GM12892 (cell line): Measurements from ENCODE around the gene ARPC1B.
"Not testable (repeated sequence)": the region's sequence is repeated elsewhere in the genome, so short reads cannot be mapped to it uniquely, and the experiment has no call there.

ENCODE experiments used
- DNase-seq: peaks from one replicate; pipeline ENCODE4 v3.0.0; 2011; ENCODE audit not compliant: insufficient read length
- FAIRE-seq: peaks from 2 replicates; lab custom pipeline; 2011; peaks lifted over from hg19 to GRCh38; lab: Jason Lieb, UNC
- POLR2A ChIP-seq: IDR thresholded peaks from 2 replicates; pipeline ENCODE4 v1.6.1; 2011; ENCODE audit warnings: low read depth, low read length, control low read depth
- POLR2AphosphoS5 ChIP-seq: IDR thresholded peaks from 2 replicates; pipeline ENCODE4 v1.6.1; 2011; ENCODE audit warnings: low read depth, low read length, control low read depth
- TAF1 ChIP-seq: IDR thresholded peaks from 2 replicates; pipeline ENCODE4 v1.6.1; 2011; ENCODE audit warnings: low read depth, mild to moderate bottlenecking, control low read depth, low read length, borderline replicate concordance

ARPC1B gene

DNA sequence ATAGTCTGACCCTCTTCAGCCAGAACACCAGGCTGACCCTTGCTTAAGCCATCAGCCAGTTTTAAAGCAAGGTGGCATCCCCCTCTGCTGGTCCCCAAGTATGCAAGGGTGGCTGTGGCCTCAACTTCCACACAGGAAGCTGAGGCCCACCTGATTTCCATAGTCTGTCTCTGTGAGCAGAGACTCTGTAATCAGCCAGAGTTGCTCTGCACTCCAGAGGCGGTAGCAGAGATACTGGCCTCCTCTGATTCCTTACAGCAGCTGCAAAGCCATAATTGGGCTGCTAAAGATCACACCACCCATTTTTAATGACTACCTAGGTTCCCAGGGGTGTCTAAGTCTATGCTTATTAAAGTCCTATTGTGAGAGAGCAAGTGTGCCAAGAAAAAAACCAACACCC, 32.0 kb downstream of the ARPC1B start:
- DNase-seq (no peak), FAIRE-seq (no peak)
- no peak; the same call in 1 of the 2 replicates for TF ChIP-seq POLR2A
- TF ChIP-seq TAF1, result no peak
- no peak for TF ChIP-seq POLR2AphosphoS5

DNA sequence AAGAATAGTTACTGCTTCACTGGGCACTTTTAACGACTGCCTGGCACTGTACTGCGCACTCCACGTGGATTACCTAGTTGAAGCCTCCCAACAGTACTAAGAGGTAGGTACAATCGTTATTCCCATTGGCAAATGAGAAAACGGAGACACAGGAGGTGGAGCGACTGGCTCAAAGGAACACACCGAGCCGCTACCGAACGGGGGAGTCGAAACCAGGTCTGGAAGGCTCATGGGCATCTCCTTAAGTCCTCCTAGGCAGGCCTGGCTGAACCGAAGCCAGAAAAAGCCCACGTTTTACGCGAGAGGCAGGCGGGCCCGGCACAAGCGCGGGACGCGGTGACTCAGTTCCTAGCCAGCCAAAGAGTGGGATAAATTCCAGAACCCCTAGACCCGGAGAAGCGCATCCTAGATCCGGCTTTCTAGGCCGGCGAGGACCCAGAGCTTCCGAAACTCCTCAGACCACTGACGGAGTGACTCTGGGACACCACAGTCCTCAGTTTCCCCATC, 33.4 kb downstream of the ARPC1B start:
- no peak for DNase-seq
- peak; percentile 14 for FAIRE-seq
- TF ChIP-seq POLR2AphosphoS5 (no peak), POLR2A (no peak), TAF1 (no peak)

DNA sequence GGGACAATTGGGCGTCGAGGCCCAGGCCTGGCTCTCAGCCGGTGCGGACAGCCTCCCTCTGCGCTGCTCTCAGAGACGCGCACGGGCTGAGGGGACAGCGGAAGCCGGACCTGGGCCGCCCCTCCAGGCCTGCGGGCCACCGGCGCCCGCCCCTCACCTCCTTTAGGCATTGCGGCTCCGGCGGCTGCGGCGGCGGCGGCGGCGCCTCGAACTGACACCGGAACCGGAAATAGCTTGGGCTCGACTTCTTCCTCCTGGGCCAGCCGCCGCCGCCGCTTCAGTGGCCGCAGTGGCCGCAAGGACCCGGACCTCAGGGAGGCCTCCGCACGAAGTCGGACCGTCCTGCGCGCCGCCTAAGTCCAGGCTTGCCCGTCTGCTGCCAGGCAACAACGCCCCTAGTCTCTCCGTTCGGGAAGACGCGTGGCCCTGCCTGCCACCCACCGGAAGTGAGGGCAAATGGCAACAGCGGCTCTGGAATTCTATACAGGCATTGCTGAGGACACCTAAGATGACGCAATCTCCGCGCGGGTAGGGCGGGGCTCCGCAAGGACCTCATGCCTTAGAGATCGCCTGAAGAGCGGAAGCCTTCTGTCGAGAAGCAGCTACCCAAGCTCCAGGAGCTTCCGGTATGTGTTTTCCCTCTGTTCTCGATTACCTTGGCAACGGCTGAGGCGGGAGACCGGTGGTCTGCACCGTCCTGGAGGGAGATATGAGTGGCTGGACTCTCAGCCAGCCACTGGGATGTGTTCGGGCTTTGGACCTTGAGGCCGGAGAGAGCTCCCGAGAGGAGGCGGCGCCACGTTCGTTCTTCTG, 34.1 kb downstream of the ARPC1B start, which contains the start of the genes BUD31 and PDAP1:
TSS of gene BUD31 (plus strand) at position 591 of the 813 bp plus-strand sequence. CDS start 2,124 bp downstream, outside the sequence.
TSS of gene PDAP1 (minus strand) at position 219 of the 813 bp plus-strand sequence. CDS start at position 170, 49 bp downstream.
- DNase-seq (peak; percentile 90), FAIRE-seq (peak; percentile 90)
- TF ChIP-seq POLR2A (peak; percentile 98), POLR2AphosphoS5 (peak; percentile 97), TAF1 (peak; percentile 91)

DNA sequence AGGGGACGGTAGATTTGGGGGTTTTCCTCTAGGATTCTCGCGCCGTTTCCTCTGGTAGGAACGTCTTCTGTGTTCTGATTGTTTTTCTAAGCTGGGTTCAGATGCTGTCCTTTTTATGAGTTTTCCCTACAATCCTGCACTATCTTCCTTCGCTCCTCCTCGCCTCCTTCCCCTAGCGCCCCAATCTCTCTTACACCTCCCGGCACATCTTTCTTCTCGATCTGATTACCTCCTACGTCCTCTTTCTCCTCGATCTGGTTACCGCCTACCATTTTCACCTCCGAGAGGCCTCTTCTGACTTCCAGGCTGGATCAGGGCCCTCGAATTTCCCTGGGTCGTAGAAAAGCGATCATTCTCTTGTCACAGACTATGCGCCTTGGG, 34.7 kb downstream of the ARPC1B start:
- DNase-seq (no peak), FAIRE-seq (no peak)
- TF ChIP-seq POLR2AphosphoS5, result no peak
- TF ChIP-seq POLR2A, result no peak
- no peak for TF ChIP-seq TAF1

DNA sequence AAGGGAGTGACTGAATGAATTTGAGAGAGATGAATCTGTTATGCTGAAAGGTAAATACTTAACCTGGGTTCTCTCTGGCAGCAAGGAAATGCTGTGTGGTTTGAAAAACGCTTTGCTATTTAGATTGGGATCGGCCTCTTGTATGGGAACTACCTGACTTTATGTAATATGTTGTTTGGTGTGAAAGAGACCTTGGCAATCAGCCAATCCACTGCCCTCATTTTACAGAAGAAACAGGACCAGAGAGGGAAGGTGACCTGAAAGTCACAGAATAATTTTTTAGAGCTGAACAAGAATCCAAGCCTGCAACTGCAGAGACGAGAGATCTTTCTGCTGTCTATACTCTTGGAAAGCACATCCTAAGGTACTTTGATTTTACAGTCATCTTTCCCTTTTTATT, 35.3 kb downstream of the ARPC1B start:
- FAIRE-seq (no peak), DNase-seq (no peak)
- TF ChIP-seq POLR2AphosphoS5 (no peak), POLR2A (no peak), TAF1 (no peak)

DNA sequence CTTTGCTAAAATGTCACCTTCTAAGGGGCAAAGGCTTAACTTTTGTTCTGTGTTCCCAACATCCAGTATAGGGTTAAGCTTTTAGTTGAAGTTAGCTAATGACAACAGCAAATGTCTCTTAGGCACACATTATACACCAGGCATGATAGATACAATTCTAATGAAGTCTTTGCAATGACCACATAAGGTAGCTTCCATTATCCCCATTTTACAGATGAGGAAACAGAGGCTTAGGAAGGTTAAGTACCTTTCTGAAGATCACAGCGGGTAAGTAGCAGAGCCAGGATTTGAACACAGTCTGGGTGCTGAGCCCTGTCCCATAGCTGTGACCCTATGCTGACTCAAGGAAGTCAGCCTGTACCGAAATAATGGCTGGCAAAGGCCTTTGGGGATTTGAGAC, 36.1 kb downstream of the ARPC1B start:
- no peak for DNase-seq
- TF ChIP-seq TAF1, result no peak
- FAIRE-seq, result no peak

DNA sequence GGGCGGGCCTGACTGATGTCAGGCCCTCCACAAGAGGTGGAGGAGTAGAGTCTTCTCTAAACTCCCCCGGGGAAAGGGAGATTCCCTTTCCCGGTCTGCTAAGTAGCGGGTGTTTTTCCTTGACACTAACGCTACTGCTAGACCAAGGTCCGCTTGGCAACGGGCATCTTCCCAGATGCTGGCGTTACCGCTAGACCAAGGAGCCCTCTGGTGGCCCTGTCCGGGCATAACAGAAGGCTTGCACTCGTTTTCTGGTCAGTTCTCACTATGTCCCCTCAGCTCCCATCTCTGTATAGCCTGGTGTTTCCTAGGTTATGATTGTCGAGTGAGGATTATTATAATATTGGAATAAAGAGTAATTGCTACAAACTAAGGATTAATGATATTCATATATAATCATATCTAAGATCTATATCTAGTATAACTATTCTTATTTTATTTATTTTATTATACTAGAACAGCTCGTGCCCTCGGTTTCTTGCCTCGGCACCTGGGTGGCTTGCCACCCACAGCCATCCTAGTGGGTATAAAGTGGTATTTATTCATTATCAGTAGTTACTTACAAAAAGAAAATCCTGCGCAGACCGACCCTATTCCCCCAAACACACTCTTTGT, 41.1 kb downstream of the ARPC1B start:
- DNase-seq, FAIRE-seq: not testable (repeated sequence)

DNA sequence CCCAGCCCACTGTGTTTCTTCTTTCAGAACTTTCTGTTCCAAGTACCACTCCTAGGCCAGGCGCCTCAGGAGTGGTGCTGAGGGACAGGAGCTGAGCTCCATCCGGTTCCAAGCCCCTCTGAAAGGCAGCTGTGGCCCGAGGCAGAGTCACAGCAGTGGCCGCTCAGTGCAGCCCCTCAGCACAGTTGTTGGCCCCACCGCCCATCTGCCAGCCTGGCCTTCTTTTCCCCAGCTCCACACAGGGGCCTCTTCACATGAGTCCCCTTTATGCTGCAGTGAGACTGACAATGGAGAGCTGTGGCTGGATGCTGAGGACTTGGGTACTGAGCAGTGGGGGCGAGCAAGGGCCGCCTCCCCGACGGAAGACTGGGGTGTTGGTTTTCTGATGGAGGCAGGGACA, 43.7 kb downstream of the ARPC1B start:
- TF ChIP-seq TAF1 (no peak), POLR2AphosphoS5 (no peak; the same call in 1 of the 2 replicates), POLR2A (no peak)
- FAIRE-seq, result no peak
- DNase-seq, result no peak

DNA sequence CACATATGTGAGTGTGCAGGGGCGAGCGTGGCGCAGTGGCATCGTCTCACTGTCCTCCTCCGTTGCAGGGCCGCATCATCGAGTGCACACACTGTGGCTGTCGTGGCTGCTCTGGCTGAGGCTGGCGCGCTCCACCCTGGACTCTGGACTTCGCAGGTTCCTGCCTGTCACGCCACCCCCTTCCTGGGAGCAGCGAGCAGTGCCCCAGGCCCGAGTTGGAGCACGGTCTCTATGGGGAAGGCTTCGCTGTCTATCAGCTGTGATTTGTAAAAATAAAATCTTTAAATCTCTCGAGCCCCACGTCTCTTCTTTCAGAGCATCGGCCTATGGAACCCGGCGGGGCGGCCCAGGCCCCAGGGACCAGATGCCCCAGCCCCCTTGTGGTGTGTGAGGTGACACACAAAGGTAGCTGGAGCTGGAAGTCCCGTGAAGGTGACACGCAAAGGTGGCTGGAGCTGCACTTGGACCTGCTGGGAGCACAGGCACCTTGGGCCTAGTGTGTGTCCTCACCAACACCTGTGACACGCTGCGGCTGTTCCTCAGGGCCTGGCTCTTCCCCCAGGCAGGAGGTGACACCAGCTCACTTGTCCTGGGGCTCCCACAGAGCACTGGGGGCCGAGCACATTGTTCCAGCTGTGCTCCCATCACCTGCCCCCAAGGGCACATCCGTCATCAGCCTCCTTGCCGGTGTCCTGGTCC, 44.9 kb downstream of the ARPC1B start:
- no peak for FAIRE-seq
- TF ChIP-seq TAF1, result no peak
- TF ChIP-seq POLR2AphosphoS5, result peak; percentile 50; the same call in 1 of the 2 replicates
- TF ChIP-seq POLR2A, result peak; percentile 34; the same call in 1 of the 2 replicates
- no peak for DNase-seq

DNA sequence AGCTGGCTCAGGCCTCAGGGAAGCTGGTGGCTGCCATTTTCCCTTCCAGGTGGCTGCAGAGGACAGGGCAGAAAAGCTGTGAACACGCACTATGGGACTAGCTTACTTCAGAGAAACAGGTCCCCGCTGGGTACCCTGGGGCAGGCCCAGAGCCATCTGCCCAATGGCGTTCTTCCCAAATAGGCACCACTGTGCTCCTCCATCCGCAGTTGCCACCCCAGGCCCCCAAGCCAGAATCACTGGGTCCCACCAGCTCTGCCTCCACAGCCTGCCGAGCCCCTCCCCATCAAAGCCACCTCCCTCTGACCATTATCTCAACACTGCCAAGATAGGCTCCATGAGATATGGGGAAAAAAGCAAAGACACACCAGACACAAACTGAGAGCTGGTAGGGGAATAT, 45.7 kb downstream of the ARPC1B start:
- TF ChIP-seq POLR2AphosphoS5 (no peak), POLR2A (no peak), TAF1 (no peak)
- no peak for FAIRE-seq
- DNase-seq, result no peak

DNA sequence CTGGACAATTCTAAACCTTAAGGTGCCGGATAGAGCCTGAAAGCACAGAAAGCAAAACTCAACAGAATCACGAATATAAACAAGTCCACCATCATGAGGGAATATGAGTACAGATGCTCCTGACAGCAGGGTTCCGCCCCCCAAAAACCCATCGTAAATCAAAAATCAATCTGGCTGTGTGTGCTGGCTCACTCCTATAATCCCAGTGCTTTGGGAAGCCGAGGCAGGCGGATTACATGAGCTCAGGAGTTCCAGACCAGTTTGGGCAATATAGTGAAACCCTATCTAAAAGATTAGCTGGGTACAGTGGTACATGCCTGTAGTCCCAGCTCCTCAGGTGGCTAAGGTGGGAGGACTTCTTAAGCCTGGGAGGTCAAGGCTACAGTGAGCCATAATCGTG, 46.5 kb downstream of the ARPC1B start:
- FAIRE-seq, result no peak
- no peak for DNase-seq
- TF ChIP-seq POLR2AphosphoS5, result no peak
- TF ChIP-seq POLR2A, result no peak
- no peak for TF ChIP-seq TAF1
